NCI-H1092 (cell line): ENCODE data around the gene CNTF.

Experiments used
- DNase-seq: peaks from one replicate; lab custom pipeline; 2025; lab: John Stamatoyannopoulos, UW

The CNTF gene

GRCh38 chr11:58606930-58607714 is 15.3 kb upstream of the CNTF start:
- no peak for DNase-seq

- DNase-seq = no peak
Measured at GRCh38 chr11:58608331-58608730, 14.1 kb upstream of the CNTF start.

GRCh38 chr11:58609723-58610122 is 12.7 kb upstream of the CNTF start:
- DNase-seq = no peak

GRCh38 chr11:58613228-58613627 is 9.2 kb upstream of the CNTF start:
- DNase-seq = no peak

- no peak for DNase-seq
Measured at GRCh38 chr11:58615559-58615958, 6.9 kb upstream of the CNTF start.

GRCh38 chr11:58616594-58616993 is 5.9 kb upstream of the CNTF start:
- no peak for DNase-seq

- DNase-seq = no peak
Measured at GRCh38 chr11:58617976-58618557, 4.4 kb upstream of the CNTF start.

- DNase-seq = no peak
Measured at GRCh38 chr11:58621586-58622262, 741 bp upstream of the CNTF start.

GRCh38 chr11:58625086-58625485 is 2.6 kb downstream of the CNTF start:
- no peak for DNase-seq

- DNase-seq = no peak
Measured at GRCh38 chr11:58625826-58626460, 3.5 kb downstream of the CNTF start.

- DNase-seq = no peak
Measured at GRCh38 chr11:58626934-58627483, 4.5 kb downstream of the CNTF start.

GRCh38 chr11:58628446-58628845 is 6.0 kb downstream of the CNTF start:
- DNase-seq = no peak

GRCh38 chr11:58629857-58630256 is 7.4 kb downstream of the CNTF start:
- DNase-seq = no peak

GRCh38 chr11:58631378-58631777 is 8.9 kb downstream of the CNTF start:
- DNase-seq = no peak

GRCh38 chr11:58632510-58632909 is 10.0 kb downstream of the CNTF start:
- no peak for DNase-seq

GRCh38 chr11:58636587-58636986 is 14.1 kb downstream of the CNTF start:
- DNase-seq = no peak

- no peak for DNase-seq
Measured at GRCh38 chr11:58637371-58637770, 14.9 kb downstream of the CNTF start.

- DNase-seq = no peak
Measured at GRCh38 chr11:58639103-58639502, 16.6 kb downstream of the CNTF start.

- DNase-seq = no peak
Measured at GRCh38 chr11:58639669-58640068, 17.2 kb downstream of the CNTF start.

- DNase-seq = no peak
Measured at GRCh38 chr11:58640386-58641023, 18.0 kb downstream of the CNTF start.

GRCh38 chr11:58641341-58641740 is 18.9 kb downstream of the CNTF start:
- no peak for DNase-seq
